DMS53 (cell line): ENCODE results near the gene PTCSC3.
"Not testable (repeated sequence)": the region's sequence is repeated elsewhere in the genome, so short reads cannot be mapped to it uniquely, and the experiment has no call there.

Source experiments
- DNase-seq: peaks from one replicate; lab custom pipeline; 2025; lab: John Stamatoyannopoulos, UW

The PTCSC3 gene

DNA sequence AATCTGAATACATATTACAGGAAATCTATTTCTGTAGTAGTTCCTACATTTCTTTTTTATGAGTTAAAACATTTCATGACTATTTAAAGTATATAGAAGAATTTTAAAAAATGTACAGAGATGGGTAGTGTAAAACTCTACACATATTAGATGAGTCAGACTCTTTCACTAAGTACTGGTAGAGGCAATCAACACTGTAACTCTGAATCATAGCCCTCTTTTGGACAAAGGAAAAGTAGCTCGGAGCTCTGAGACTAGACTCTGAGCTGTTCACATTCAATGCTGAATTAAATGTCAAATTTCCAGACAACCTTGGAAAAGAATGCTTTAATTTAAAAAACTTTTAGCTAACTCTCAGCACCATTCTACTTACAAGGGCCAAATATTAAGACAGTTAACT is 3.4 kb downstream of the PTCSC3 start:
- no peak for DNase-seq

DNA sequence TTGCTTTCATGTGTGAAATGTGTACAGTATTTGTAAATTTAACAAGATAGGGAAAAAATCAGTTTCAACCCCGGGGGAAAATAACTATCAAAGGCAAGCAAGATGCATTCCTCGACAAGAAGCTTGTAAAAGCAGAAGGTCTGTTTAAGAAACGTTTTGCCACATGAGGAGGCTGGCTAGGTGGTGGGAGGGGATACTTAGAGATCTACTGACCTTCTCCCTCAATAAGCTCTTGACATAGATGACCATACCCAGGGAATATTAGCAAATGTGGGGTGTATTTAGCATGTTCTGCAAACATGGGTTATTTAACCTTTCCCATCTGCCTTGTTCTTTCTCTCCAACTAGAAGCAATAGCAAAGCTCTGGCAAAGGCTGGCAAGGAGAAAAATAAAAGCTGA is 4.9 kb downstream of the PTCSC3 start:
- no peak for DNase-seq

DNA sequence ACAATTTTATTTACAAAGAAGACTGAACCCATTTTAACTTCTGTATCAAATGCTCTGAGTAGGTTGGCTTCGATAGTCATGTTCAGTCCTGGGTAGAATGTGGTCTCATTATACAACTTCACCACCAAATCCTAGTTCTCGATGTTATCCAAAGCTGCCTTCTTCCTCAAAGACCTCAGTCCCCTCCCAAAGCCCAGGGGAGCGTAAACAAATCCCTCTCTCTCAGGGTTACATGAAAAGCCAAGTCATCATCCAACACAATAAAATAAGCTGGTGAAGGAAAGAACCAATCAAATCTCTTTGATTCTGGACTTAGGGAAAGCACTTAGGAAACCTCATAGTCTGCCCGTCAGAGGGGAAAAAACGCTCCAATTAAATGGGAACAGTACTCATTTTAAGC is 9.1 kb downstream of the PTCSC3 start:
- DNase-seq = no peak

DNA sequence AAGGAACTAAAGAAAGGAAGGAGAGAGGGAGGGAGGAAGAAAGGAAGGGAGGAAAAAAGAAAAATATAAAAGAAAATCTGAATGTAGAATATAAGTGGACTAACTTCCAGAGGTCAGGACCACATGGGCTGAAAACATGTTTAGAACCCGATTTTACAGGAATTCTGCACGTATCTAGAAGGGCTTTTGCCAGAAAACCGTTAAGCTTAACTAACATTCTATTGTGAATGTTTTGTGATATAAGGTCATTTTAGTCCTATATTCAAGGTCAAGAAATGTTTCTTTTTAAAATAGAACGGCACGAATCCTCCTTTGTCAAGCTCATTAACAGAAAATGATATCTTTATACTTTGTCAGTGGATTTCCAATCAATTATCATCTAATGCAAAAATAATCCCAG is 13.1 kb downstream of the PTCSC3 start:
- no peak for DNase-seq

DNA sequence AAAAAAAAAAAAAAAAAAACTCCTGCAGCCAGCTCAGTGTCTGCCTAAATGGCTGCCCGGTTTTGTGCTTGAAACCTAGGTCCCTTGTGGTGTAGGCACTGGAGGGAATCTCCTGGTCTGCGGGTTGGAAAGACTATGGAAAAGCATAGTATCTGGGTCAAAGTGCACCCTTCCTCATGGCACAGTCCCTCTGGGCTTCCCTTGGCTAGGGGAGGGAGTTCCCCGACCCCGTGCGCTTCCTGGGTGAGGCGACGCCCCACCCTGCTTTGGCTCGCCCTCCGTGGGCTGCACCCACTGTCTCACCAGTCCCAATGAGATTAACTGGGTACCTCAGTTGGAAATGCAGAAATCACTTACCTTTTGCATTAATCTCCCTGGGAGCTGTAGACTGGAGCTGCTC is 14.3 kb downstream of the PTCSC3 start:
- no peak for DNase-seq

DNA sequence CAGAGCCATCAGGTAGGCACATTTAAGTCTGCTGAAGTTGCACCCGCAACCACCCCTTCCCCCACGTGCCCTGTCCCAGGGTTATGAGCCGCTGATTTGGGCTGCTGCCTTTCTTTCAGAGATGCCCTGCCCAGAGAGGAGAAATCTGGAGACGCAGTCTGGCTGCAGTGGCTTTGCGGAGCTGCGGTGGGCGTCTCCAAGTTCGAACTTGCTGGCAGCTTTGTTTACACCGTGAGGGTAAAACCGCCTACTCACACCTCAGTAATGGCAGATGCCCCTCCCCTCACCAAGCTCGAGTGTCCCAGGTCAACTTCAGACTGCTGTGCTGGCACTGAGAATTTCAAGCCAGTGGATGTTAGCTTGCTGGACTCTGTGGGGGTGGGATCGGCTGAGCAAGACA is 14.7 kb downstream of the PTCSC3 start:
- DNase-seq = no peak

DNA sequence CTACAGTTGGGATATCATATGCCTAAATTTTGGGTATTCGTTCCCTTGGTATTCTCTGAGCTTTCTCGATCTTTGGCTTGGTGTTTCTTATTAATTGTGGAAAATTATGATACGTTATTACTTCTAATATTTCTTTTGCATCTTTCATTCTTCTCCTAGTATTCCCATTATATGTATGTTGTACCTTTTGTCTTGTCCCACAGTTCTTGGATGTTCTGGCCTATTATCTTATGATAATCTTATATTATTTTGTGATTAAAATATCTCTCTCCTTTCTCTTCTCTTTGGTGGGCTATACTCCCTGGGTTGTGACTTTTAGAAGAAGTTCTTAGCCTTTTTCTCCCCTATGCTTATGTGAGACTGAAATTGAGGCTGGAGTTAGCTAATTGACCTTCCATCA is 25.2 kb downstream of the PTCSC3 start:
- no peak for DNase-seq

DNA sequence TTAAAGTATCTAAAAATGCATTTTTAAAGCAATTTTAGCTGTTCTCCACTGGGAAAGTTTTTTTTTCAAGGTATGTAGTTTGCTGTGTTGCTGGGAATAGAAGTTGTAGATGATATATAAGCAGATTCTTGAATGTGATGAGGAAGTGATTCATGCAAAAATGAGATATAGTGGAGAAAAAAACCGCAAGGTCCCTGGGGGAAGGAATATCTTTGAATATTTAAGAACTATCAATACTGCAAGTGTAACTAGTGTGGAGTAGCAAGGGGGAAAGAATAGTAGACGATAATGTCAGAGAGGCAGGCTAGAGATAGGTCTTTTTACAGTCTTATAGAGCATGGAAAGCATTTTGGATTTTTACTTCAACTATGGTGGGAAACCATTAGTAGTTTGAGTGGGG is 42.5 kb downstream of the PTCSC3 start:
- DNase-seq = no peak

DNA sequence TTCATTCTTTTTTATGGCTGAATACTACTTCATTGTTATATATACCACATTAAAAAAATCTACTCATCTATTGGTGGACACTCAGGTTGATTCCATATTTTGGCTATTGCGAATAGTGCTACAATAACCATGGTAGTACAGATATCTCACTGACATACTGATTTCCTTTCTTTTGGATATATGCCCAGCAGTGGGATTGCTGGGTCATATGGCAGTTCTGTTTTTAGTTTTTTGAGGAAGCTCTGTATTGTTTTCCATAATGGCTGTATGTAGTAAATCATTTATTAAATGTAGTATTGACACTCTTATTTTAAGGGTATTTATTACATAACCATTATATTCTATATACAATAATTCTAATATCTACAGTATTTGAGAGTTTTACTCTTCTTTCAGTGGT is 43.7 kb downstream of the PTCSC3 start:
- no peak for DNase-seq

DNA sequence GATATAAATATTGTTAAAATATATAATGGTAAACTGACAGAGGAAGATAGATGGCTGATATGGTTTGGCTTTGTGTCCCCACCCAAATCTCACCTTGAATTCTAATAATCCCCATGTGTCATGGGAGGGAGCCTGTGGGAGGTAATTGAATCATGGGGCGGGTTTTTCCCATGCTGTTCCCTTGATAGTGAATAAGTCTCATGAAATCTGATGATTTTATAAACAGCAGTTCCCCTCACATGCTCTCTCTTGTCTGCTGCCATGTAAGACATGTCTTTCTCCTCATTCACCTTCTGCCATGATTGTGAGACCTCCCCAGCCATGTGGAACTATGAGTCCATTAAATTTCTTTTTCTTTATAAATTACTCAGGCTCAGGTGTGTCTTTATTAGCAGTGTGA is 46.3 kb downstream of the PTCSC3 start:
- no peak for DNase-seq

DNA sequence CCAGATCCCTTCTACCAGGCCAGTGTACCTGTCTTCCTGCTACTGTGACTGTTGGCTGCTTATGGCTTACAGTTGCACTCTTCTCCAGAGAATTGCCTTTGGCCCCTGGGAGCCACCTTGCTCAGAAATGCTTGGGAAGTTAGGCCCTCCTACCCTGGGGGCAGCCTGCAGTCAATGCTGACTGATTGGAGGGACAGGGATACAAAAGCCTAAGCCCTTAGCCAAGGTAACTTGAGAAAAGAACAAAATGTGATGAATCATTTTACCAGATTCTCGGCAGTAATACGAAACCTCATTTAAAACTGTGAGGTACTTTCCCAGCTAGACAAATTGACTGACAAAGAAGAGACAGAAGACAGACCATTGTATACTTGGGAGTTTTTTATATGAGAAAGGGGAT is 47.3 kb downstream of the PTCSC3 start:
- DNase-seq = peak; percentile 23

DNA sequence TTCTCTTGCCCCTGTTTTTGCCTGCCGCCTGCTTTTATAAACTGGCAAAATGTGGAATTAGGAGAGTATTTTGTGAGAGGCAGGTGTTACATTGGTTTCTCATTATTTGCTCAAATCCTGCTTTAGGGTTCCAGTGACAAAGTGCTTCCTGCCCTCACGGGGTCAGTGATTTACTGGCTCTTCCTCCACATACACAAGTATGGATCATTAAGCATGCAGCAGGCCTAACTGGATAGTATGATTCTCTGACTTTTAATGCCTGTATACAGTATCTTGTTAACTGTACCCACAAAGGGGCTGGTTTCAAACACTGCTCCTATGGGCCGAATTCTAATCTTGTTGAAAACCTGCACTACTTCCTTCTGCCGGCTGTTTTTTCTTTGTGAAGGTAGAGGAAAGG is 63.2 kb downstream of the PTCSC3 start:
- DNase-seq = peak; percentile 27

DNA sequence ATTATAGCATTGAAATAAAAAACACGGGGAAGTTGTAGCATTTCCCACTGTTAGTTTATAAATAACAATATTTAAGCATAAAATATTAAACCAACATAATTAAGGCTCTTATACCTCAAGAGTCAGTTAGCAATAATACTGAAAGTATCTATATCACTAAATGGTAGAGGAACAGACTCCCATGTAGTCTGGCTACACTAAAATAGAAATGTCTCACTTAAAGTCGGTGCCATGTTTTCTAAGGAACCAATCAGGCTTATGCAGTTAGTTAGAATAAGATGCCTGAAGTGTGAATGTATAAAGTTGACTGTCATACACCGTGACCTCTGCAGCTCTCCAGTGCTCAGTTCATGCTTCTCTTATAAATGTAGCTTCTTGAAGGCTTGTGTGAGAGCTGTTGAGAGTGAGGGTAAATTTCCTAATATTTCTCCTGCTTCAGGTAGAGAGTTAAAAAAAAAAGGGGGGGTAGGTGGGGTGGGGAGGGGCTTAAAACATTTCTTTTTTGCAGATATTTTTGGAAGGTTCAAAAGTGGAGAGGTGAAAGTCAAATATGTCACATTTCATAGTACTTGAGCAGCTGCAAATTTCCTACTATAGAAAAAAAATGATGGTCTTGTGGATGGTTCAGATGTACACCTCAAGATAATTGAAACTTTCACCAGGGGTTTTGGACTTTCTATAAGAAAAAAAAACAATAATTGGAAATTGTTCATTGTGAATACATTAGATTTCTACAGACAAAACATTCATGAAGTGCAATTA is 64.5 kb downstream of the PTCSC3 start:
- DNase-seq = no peak

DNA sequence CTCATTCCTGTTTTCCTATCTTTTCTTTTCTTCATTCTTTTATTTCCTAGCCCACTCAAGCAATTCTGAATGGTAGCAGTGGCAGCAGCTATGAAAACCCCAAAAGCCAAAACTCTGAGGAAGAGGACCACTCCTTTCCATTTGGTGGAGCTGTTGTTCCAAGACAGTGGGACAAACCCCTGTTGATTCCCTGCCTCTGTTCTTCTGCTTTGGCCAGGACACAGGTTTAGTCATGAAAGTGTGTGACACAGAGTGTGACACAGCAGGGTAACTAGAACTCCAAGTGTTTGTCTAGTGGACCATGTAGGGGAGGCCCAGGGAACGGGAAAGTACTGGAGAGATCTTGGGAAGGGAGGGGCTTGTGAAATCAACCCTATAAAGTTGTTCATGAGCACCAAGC is 71.1 kb downstream of the PTCSC3 start:
- DNase-seq = peak; percentile 81

DNA sequence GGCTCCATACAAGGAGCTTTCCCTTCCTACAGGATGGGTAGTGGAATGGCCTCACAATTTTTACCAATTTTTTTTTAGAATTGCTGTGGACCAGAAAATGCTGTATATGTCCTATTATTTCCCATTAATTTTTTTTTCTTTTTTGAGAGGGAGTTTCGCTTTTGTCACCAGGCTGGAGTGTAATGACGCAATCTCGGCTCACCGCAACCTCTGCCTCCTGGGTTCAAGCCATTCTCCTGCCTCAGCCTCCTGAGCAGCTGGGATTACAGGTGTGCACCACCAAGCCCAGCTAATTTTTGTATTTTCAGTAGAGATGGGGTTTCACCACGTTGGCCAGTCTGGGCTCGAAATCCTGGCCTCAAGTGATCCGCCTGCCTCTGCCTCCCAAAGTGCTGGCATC is 72.3 kb downstream of the PTCSC3 start:
- not testable (repeated sequence) for DNase-seq

DNA sequence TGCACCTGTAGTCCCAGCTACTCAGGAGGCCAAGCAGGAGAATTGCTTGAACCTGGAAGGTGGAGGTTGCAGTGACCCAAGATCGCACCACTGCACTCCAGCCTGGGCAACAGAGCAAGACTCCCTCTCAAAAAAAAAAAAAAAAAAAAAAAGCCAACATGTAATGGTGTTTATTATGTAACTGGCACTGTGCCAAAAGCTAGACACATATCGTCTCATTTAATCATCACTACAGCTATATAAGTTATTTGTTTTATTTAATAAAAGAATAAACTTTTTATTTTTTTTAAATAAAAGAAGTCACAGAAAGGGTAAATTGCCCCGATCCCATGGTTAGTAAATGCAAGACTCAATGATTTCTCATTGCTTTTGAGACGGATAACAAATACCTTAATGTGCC is 76.9 kb downstream of the PTCSC3 start:
- DNase-seq = peak; percentile 12

DNA sequence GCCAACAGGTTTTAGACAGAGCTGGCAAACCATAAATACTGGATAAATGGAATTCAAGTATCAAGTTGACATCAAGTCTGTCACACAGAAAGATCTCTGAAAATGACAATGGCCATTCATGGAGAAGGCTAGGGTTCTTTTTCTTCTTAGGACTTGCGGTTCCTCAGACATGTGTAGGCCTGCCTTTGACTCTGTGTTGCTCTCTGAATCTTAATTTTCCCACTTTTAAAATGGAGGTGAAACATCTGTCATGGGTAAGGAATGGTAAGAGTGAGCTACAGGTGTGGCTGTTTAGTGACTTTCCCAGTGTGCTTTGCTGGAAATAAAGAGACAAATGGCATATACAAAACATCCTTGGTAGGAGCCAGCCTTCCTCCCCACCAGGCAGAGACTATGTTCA is 79.2 kb downstream of the PTCSC3 start:
- no peak for DNase-seq

DNA sequence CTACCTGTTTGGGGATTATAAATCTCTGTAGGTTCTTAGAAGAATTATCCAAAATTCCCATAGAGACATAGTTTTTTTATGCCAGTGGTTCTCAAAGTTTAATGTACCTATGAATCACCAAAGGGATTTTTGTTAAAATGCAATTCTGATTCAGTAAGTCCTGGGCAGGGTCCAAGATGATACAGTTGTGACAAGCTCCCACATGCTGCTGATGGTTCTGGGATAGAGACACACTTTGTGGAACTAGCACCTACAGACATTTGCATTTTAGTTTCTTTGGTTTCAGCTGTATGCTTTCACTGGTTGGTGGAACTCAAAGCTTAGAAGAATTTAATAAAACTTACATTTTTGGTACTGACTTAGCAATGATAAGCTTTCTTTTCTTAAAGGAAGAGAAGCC is 80.4 kb downstream of the PTCSC3 start:
- no peak for DNase-seq

DNA sequence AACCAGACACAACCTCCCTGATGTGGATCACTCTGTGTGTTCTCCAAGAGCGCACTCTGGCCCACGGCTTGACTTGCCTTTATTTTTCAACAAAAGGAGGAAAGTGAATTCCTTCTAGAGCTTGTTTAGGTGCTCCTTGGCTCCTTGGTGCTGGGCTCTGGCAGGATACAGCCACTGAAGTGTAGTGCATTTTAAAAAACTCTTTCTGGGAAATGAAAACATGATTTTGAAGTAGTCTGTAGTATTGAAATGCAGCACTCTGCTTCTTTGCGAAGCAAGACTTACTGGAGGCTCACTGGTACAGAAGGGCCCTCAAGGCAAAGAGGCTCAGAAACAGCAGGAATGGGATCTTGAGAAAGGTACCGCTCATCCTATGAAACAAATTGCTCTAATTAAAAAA is 81.6 kb downstream of the PTCSC3 start:
- no peak for DNase-seq

DNA sequence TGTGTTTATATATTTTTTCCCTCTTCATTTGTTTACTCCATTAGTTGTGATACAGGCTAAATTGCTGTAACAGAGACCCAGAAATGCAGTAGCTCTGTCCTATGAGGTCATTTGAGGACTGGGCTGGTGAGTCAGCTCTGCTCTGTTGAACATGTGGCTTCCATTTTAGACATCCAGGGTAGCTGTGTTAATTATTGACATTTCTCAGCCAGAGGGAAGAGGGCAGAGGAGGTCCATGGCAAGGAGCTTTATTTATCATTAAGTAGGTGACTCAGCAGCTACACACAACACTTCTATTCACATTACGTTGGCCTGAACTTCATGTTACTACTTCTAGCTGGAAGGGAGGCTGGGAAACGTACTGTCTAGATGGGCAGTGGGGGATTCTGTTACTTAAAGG is 85.4 kb downstream of the PTCSC3 start:
- peak; percentile 97 for DNase-seq

DNA sequence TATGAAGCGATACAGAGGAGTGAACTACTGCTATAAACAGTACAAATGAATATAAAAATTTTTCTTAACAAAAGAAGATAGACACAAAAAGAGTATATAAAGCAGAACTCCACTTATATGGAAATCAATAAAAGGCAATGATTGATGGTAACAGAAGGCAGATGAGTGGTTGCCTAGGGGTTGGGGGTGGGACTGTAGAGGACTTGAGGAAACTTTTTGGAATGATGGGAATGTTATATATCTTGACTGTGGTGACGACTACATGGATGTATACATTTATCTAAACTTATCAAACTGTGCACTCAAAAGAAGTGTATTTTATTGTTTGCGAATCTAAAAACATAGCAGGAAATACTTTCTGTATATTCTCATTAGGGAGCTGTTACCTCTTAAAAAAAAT is 89.1 kb downstream of the PTCSC3 start:
- DNase-seq = no peak

DNA sequence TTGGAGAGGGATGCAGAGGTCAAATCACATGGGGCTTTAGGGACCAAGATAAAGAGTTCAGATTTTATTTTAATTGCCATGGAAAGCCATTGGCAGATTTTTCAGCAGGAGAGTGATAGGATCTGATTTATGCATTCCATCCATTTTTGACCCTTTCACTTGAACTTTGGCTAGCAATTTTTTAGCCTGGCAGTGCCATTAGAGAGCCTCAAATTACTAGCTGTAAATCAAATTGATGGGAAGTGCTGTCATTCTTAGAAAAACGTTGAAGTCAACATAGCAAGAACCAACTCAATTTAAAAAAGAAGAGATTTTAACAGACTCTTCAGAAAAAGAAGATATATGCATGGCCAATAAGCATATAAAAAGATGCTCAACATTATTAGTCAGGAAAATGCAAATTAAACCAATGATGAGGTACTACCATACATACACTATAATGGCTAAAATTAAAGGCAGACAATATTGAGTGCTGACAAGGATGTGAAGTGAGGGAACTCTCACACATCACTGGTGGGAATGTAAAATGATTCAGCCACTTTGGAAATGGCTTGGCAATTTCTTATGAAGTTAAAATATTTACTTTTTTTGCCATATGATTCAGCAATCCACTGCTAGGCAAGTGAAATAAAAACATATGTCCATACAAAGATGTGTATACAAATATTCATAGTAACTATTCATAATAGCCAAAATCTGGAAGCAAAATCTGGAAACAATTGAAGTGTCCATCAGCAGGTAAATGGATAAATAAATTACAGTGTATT is 89.7 kb downstream of the PTCSC3 start:
- DNase-seq = no peak

DNA sequence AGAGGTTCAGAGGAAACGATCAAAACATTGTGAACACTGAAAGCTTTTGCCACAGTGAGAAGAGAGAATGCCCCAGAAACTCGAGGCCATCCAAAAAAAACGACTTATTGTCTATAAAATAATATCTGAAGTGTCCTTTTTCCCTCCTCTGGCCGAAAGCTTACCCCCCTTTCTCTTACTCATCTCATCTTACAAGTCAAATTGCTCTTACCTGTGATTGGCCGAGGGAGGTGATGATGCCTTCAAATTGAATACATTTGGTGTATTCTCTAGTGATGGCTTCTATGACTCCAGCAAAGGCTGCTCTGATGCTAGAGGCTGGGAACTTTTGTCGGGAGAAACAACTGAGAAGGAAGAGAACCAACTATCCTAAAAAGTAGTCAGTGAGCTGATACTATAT is 90.7 kb downstream of the PTCSC3 start:
- DNase-seq = no peak
